ENCODE results near the gene KAT2A. TPM values are rescaled to one million over a fixed set of nuclear protein-coding genes. Genes with fewer than 3 reads are reported as not detected.
A peak's percentile ranks its signal among the peaks of the same experiment; 100 is the strongest.

Gene KAT2A
- total and polyA plus RNA-seq, 11 donors = 6.9 to 33.0 (median 15.3) TPM

DNA sequence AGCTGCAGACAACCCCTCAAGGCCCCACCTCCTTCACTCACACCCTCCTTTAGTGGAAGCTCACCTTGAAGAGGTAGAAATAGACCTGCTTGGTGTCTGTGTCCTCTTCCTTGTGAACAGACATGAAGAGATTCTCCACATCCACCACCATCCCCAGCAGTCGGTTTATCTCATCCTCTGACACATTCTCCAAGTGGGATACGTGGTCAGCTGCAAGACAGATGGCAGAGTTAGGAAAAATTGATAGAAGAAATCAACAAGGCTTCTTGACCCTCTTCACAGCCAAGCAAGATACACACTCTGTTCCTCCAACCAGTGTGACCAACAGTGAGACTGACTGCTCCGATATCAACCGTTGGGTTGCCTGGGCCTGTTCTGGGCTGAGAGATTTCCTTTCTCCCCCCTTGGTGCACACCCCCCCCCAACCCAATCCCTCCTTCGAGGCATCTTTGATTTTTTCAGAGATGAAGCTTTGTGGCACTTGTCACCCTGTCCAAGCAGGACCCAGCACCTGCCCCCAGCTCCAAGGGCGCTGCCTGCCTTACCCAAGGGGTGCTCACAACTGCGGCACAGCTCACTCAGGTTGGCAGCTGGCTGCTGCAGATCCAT, 902 bp downstream of the KAT2A start:
- H3K27ac ChIP-seq = peak overlapping the region in 1 of 12 donors; percentile 67
- TF ChIP-seq, protein P1, sequence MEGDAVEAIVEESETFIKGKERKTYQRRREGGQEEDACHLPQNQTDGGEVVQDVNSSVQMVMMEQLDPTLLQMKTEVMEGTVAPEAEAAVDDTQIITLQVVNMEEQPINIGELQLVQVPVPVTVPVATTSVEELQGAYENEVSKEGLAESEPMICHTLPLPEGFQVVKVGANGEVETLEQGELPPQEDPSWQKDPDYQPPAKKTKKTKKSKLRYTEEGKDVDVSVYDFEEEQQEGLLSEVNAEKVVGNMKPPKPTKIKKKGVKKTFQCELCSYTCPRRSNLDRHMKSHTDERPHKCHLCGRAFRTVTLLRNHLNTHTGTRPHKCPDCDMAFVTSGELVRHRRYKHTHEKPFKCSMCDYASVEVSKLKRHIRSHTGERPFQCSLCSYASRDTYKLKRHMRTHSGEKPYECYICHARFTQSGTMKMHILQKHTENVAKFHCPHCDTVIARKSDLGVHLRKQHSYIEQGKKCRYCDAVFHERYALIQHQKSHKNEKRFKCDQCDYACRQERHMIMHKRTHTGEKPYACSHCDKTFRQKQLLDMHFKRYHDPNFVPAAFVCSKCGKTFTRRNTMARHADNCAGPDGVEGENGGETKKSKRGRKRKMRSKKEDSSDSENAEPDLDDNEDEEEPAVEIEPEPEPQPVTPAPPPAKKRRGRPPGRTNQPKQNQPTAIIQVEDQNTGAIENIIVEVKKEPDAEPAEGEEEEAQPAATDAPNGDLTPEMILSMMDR (IDR thresholded peaks at IDR 0.05) = no peak
- TF ChIP-seq POLR2A (IDR thresholded peaks at IDR 0.05) = no peak
- H3K4me3 ChIP-seq = peak overlapping the region in 11 of 12 donors; percentile 71 to 97 (median 81)
- 49 to 59% (median 52%) methylated on average over 7 of the region's 7 CpGs for WGBS, 4 donors
- no peaks in the 10 kb centered on the region for H3K27me3 ChIP-seq
- peaks cover 0 to 53% (median 18%) of the 10 kb centered on the region in 9 donors for H3K36me3 ChIP-seq
- intact Hi-C loops (cut with DNase I) = loop anchor here in 2 of 10 donors (5.0 to 10.0 kb wide), 2 partner anchors 62 to 395 kb away; partner anchors contain the start of gene KCNH4 (in 1 of the 2)
- H3K4me1 ChIP-seq = peaks cover 0 to 29% (median 16%) of the 10 kb centered on the region in 12 donors
- ATAC-seq (no peak), DNase-seq (peak in 1 of 5 donors; percentile 46)
- no peaks in the 10 kb centered on the region for H3K9me3 ChIP-seq

DNA sequence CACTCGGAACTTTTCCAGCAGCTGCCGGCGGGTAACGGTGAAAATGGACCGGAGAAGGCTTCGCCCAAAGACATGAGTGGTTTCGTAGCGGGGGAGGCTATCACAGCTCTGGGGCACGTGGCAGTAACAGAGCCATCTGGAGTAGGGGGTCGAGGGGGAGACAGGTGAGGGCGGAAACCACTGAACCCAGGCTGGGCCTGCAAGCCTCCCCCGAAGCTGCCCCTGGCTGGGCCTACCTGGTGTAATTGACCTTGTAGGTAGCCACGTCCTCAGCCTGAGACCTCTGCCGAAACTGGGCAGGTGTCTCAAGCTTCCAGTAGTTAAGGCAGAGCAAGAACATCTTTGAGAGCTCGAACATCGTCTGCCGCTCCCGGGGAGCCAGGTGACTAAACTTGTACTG, 1.9 kb downstream of the KAT2A start:
- no peak overlapping the region for H3K4me3 ChIP-seq
- H3K27me3 ChIP-seq = no peaks in the 10 kb centered on the region
- H3K4me1 ChIP-seq = peaks cover 0 to 29% (median 16%) of the 10 kb centered on the region in 12 donors
- peak in 1 of 5 donors; percentile 59 for DNase-seq
- TF ChIP-seq POLR2A (IDR thresholded peaks at IDR 0.05) = no peak
- TF ChIP-seq, protein P1 (IDR thresholded peaks at IDR 0.05) = no peak
- intact Hi-C loops (cut with DNase I) = loop anchor here (2.0 to 10.0 kb wide), 7 partner anchors 52 to 157 kb away; partner anchors contain the start of gene KCNH4 (in 3 of the 10)
- ATAC-seq = no peak
- WGBS, 4 donors = 88 to 94% (median 92%) methylated on average over 17 to 18 of the region's 18 CpGs
- H3K36me3 ChIP-seq = peaks cover 0 to 50% (median 18%) of the 10 kb centered on the region in 9 donors
- no peak overlapping the region for H3K27ac ChIP-seq
- no peaks in the 10 kb centered on the region for H3K9me3 ChIP-seq

DNA sequence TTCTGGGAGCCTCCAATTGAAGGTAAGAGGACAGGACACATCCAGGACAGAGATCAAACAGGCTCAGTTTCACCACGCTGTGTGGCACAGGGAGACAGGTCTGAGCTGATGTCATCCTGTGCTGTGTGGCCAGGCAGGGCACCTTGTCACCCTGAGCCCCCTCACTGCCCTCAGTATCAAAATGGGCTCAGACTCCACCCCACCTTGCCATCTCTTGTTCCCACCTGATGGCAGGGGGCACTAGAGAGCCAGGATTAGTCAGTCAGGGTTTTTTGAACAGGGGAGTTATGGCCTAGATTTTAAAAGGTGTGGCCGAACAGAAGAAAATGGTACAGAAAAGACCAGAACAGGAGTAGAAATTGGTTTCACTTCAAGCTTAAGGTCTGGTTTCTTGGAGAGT, 2.6 kb downstream of the KAT2A start:
- Histone ChIP-seq H3K4me3 (no peak overlapping the region), H3K9me3 (no peaks in the 10 kb centered on the region), H3K27me3 (no peaks in the 10 kb centered on the region), H3K27ac (no peak overlapping the region), H3K36me3 (peaks cover 0 to 52% (median 22%) of the 10 kb centered on the region in 9 donors), H3K4me1 (peaks cover 0 to 29% (median 16%) of the 10 kb centered on the region in 12 donors)
- ATAC-seq = no peak
- DNase-seq = no peak
- TF ChIP-seq POLR2A (IDR thresholded peaks at IDR 0.05) = no peak
- TF ChIP-seq, protein P1 (IDR thresholded peaks at IDR 0.05) = peak in 11 of 12 donors; percentile 18 to 49 (median 35)
- WGBS, 4 donors = 74 to 89% (median 81%) methylated on average over 2 of the region's 2 CpGs
- intact Hi-C loops (cut with DNase I) = loop anchor here (2.0 to 10.0 kb wide), 7 partner anchors 51 to 156 kb away; partner anchors contain the start of gene KCNH4 (in 3 of the 10)

DNA sequence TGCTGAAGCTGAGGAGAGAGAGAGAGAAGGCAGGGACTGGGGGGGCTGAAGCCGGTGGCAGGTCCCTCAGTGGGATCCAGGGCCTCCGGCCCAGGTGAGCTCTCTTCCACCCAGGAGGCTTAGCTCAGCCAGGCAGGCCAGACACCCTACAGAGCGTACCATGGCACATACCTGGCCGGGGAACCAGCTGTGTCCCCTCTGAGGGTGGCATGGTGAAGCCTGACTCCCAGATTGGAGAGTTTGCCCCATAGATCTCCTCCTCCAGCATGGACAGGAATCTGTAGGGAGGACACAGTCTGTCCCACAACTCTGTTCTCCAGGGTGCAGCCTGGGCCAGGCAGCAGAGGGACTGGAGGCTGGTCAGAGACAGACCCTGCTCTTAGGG, 3.0 kb downstream of the KAT2A start:
- Histone ChIP-seq H3K36me3 (peaks cover 0 to 55% (median 22%) of the 10 kb centered on the region in 9 donors), H3K4me3 (no peak overlapping the region), H3K27me3 (no peaks in the 10 kb centered on the region), H3K9me3 (no peaks in the 10 kb centered on the region), H3K4me1 (peaks cover 0 to 32% (median 16%) of the 10 kb centered on the region in 12 donors), H3K27ac (no peak overlapping the region)
- 87 to 96% (median 92%) methylated on average over 4 of the region's 4 CpGs for WGBS, 4 donors
- DNase-seq (peak in 1 of 5 donors; percentile 45), ATAC-seq (no peak)
- intact Hi-C loops (cut with DNase I) = loop anchor here (2.0 to 10.0 kb wide), 7 partner anchors 51 to 156 kb away; partner anchors contain the start of gene KCNH4 (in 3 of the 10)
- no peak for TF ChIP-seq POLR2A (IDR thresholded peaks at IDR 0.05)
- TF ChIP-seq, protein P1 (IDR thresholded peaks at IDR 0.05) = no peak
